ENCODE measurements around the gene FOXM1. TPM values are rescaled to one million over a fixed set of nuclear protein-coding genes. Genes with fewer than 3 reads are reported as not detected.

The FOXM1 gene
- total and polyA plus RNA-seq, 2 of the 13 experiments (the other 11 are each of a cell fraction or from before 2014, with no cell fraction given) = 17.1 to 25.9 TPM

GRCh38 chr12:2890388-2891239 lies 13.6 kb upstream of the FOXM1 start, which contains the start of gene TULP3 (continued):
- TF ChIP-seq RNF219 (CRISPR knock-in tag; IDR thresholded peaks at IDR 0.05) = no peak
- no peak for TF ChIP-seq ZFP36 (IDR thresholded peaks at IDR 0.05; ENCODE audit: borderline replicate concordance, low read depth, low read length, partially characterized antibody)
- TF ChIP-seq ZNF841 (CRISPR knock-in tag; IDR thresholded peaks at IDR 0.05; ENCODE audit: borderline replicate concordance) = no peak
- TF ChIP-seq HNRNPUL1 (IDR thresholded peaks at IDR 0.05; ENCODE audit: low read depth, low read length) = 0 out of 2 replicates have a peak, but pooled peaks have one; percentile 27
- peak; percentile 46; the same call in 1 of the 2 replicates for TF ChIP-seq ZNF747 (CRISPR knock-in tag; IDR thresholded peaks at IDR 0.05; ENCODE audit: borderline replicate concordance)
- no peak for TF ChIP-seq NFE2L1 (CRISPR knock-in tag; IDR thresholded peaks at IDR 0.05; ENCODE audit: borderline replicate concordance)
- TF ChIP-seq ZNF354B (CRISPR knock-in tag; IDR thresholded peaks at IDR 0.05) = peak; percentile 67; the same call in 1 of the 2 replicates
- TF ChIP-seq, protein P1, sequence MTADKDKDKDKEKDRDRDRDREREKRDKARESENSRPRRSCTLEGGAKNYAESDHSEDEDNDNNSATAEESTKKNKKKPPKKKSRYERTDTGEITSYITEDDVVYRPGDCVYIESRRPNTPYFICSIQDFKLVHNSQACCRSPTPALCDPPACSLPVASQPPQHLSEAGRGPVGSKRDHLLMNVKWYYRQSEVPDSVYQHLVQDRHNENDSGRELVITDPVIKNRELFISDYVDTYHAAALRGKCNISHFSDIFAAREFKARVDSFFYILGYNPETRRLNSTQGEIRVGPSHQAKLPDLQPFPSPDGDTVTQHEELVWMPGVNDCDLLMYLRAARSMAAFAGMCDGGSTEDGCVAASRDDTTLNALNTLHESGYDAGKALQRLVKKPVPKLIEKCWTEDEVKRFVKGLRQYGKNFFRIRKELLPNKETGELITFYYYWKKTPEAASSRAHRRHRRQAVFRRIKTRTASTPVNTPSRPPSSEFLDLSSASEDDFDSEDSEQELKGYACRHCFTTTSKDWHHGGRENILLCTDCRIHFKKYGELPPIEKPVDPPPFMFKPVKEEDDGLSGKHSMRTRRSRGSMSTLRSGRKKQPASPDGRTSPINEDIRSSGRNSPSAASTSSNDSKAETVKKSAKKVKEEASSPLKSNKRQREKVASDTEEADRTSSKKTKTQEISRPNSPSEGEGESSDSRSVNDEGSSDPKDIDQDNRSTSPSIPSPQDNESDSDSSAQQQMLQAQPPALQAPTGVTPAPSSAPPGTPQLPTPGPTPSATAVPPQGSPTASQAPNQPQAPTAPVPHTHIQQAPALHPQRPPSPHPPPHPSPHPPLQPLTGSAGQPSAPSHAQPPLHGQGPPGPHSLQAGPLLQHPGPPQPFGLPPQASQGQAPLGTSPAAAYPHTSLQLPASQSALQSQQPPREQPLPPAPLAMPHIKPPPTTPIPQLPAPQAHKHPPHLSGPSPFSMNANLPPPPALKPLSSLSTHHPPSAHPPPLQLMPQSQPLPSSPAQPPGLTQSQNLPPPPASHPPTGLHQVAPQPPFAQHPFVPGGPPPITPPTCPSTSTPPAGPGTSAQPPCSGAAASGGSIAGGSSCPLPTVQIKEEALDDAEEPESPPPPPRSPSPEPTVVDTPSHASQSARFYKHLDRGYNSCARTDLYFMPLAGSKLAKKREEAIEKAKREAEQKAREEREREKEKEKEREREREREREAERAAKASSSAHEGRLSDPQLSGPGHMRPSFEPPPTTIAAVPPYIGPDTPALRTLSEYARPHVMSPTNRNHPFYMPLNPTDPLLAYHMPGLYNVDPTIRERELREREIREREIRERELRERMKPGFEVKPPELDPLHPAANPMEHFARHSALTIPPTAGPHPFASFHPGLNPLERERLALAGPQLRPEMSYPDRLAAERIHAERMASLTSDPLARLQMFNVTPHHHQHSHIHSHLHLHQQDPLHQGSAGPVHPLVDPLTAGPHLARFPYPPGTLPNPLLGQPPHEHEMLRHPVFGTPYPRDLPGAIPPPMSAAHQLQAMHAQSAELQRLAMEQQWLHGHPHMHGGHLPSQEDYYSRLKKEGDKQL (CRISPR knock-in tag; IDR thresholded peaks at IDR 0.05; ENCODE audit: low read depth) = no peak
- TF ChIP-seq AKAP8 (CRISPR knock-in tag; IDR thresholded peaks at IDR 0.05) = peak; percentile 91
- TF ChIP-seq GMEB1 (CRISPR knock-in tag; IDR thresholded peaks at IDR 0.05; ENCODE audit: borderline replicate concordance) = peak; percentile 92
- no peak for TF ChIP-seq IRX3 (CRISPR knock-in tag; IDR thresholded peaks at IDR 0.05; ENCODE audit: borderline replicate concordance, low read depth)
- peak; percentile 84 for TF ChIP-seq AGO1 (IDR thresholded peaks at IDR 0.05; ENCODE audit: low read depth, low read length, poor library complexity, severe bottlenecking)
- TF ChIP-seq SIN3A (IDR thresholded peaks at IDR 0.05; ENCODE audit: borderline replicate concordance, low read depth, low read length) = peak; percentile 76; the same call in 1 of the 2 replicates
- TF ChIP-seq SOX6 (IDR thresholded peaks at IDR 0.05) = no peak
- 0 out of 2 replicates have a peak, but pooled peaks have one; percentile 27 for TF ChIP-seq SOX6 (CRISPR knock-in tag; IDR thresholded peaks at IDR 0.05)
- TF ChIP-seq HIC2 (CRISPR knock-in tag; IDR thresholded peaks at IDR 0.05; ENCODE audit: low read depth) = no peak
